Endothelial cell of umbilical vein (primary cell): ENCODE measurements around the gene COX5B.

Experiments used
- CTCF ChIP-seq, 2 donors: IDR thresholded peaks; 1 replicate in 1 of 2; 2 replicates in 1 of 2; pipeline ENCODE4 v1.5.1; 2011; ENCODE audit warnings: low read length in 2 of 2, mild to moderate bottlenecking in 2 of 2, moderate library complexity in 2 of 2, control low read depth in 1 of 2, inconsistent platforms in 1 of 2, low read depth in 1 of 2; ENCODE audit not compliant: insufficient read depth in 1 of 2; ENCODE audit errors: extremely low read depth in 1 of 2
- EZH2 ChIP-seq: IDR thresholded peaks from 2 replicates; pipeline ENCODE4 v1.6.1; 2012; ENCODE audit warnings: borderline replicate concordance, low read depth, mild to moderate bottlenecking, moderate library complexity, low read length, inconsistent platforms; ENCODE audit not compliant: severe bottlenecking
- GATA2 ChIP-seq: IDR thresholded peaks from 2 replicates; pipeline ENCODE4 v1.7.0; 2011; ENCODE audit warnings: low read depth, mild to moderate bottlenecking, moderate library complexity, mixed read lengths, low read length; ENCODE audit not compliant: insufficient read length, insufficient read depth
- JUN ChIP-seq: IDR thresholded peaks from 2 replicates; pipeline ENCODE4 v1.6.1; 2011; ENCODE audit warnings: borderline replicate concordance, low read depth; ENCODE audit not compliant: insufficient read length, insufficient read depth
- MAX ChIP-seq: IDR thresholded peaks from 2 replicates; pipeline ENCODE4 v1.6.1; 2011; ENCODE audit not compliant: insufficient read depth, insufficient read length
- MYC ChIP-seq: IDR thresholded peaks from one replicate; pipeline ENCODE4 v1.6.1; 2011; ENCODE audit warnings: mild to moderate bottlenecking, low read depth, low read length
- POLR2A ChIP-seq: IDR thresholded peaks from 2 replicates; pipeline ENCODE4 v1.6.1; 2012; ENCODE audit warnings: low read depth, mild to moderate bottlenecking, control low read depth, low read length
- POLR2AphosphoS5 ChIP-seq: IDR thresholded peaks from 2 replicates; pipeline ENCODE4 v1.6.1; 2012; ENCODE audit warnings: low read depth, mild to moderate bottlenecking, control low read depth, low read length, moderate library complexity; ENCODE audit not compliant: insufficient read depth

GRCh38 chr2:97659256-97660043 lies 13.6 kb downstream of the COX5B start:
- TF ChIP-seq POLR2A, result no peak
- no peak for TF ChIP-seq POLR2AphosphoS5
- TF ChIP-seq CTCF (IDR thresholded peaks at IDR 0.05; ENCODE audit: extremely low read depth in 1 of 2, insufficient read depth in 1 of 2, low read depth in 1 of 2, low read length in 2 of 2), result no peak
- no peak for TF ChIP-seq EZH2
- no peak for TF ChIP-seq GATA2
- no peak for TF ChIP-seq MAX
- TF ChIP-seq JUN, result no peak
- TF ChIP-seq MYC, result no peak
